DMS53 treated with DMSO at 0.1 percent for 48 hours (cell line): Measurements from ENCODE around the gene DHCR24.

Experiments
- DNase-seq: peaks from one replicate; lab custom pipeline; 2025; ENCODE audit not compliant: unreplicated experiment; lab: John Stamatoyannopoulos, UW

Gene DHCR24

GRCh38 chr1:54865238-54866073 is 21.5 kb downstream of the DHCR24 start:
- no peak for DNase-seq

GRCh38 chr1:54864460-54865208 is 22.4 kb downstream of the DHCR24 start:
- no peak for DNase-seq

GRCh38 chr1:54863267-54863665 is 23.7 kb downstream of the DHCR24 start:
- DNase-seq: no peak

- no peak for DNase-seq
Measured at GRCh38 chr1:54861070-54861761, 25.8 kb downstream of the DHCR24 start.

GRCh38 chr1:54859700-54860391 is 27.1 kb downstream of the DHCR24 start:
- DNase-seq: no peak

- DNase-seq: no peak
Measured at GRCh38 chr1:54857746-54858561, 29.0 kb downstream of the DHCR24 start.

GRCh38 chr1:54857141-54857540 is 29.9 kb downstream of the DHCR24 start:
- no peak for DNase-seq

GRCh38 chr1:54854381-54855020 is 32.5 kb downstream of the DHCR24 start:
- DNase-seq: no peak

- no peak for DNase-seq
Measured at GRCh38 chr1:54853793-54854370, 33.1 kb downstream of the DHCR24 start.

- no peak for DNase-seq
Measured at GRCh38 chr1:54853096-54853792, 33.8 kb downstream of the DHCR24 start.

GRCh38 chr1:54851936-54852524 is 35.0 kb downstream of the DHCR24 start:
- DNase-seq: no peak

GRCh38 chr1:54851406-54851805 is 35.6 kb downstream of the DHCR24 start:
- DNase-seq: no peak

- no peak for DNase-seq
Measured at GRCh38 chr1:54850737-54851136, 36.3 kb downstream of the DHCR24 start.

GRCh38 chr1:54850069-54850730 is 36.8 kb downstream of the DHCR24 start:
- no peak for DNase-seq

GRCh38 chr1:54849219-54850068 is 37.6 kb downstream of the DHCR24 start:
- no peak for DNase-seq

GRCh38 chr1:54848134-54848948 is 38.7 kb downstream of the DHCR24 start:
- no peak for DNase-seq
